ENCODE measurements around the gene CDIP1.

CDIP1 gene

DNA sequence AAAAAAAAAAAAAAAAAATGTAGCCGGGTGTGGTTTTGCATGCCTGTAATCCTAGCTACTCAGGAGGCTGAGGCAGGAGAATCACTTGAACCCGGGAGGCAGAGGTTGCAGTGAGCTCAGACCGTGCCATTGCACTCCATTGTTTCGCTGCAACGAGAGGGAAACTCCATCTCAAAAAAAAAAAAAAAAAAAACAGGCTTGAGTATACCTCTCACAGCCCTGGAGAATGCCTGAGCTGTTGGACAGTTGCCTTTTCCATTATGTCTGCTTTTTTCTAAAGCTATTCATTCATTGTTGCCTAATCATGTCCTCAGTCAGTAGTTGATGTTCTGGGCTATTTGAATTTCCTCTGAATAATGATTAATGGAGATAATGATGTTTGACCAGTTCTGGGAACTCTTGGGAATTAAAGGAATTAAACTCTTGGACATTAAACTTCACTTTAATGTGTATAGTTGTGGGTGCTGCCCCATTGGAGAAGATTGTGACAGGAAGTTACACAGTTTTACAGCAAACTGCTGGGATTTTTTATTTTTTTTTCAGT is 50.5 kb downstream of the CDIP1 start:
- DNase-seq (ENCODE audit: low read depth) = no peak

DNA sequence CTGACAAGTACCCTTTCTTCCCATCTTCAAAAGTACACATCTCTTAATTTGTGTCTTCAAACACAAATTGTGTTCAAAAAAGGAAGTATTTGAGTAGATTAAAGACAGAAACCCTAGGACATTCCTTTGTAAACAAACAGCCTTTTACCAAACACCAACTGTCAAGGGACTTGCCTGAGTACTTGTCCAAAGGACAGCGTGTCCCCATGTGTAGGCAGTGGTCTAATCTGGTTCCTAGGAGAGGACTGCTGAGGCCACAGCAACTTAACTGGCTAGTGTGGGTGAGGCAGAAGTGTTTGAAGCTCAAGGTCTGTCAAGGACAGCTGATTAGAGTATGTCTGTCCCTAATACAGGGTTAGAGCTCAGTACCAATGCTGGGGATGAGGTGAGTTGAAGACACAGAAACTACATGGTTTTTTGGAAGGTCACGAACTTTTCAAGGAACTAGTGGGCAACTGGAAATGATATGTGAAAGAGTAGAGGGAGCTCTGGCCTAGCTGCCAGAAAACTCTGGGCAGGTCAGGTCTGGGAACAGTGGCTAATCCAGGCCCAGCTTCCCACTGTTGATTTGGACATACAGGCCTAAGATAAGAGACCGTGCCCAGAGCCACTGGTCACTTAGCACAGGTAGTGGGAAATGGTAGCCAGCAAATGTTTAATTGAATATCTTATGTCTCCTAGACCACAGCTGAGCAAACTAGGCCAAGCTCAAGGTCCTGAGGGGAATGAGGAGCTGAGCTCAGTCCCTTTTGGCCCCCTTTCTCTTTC is 52.3 kb downstream of the CDIP1 start:
- DNase-seq (ENCODE audit: low read depth) = no peak

DNA sequence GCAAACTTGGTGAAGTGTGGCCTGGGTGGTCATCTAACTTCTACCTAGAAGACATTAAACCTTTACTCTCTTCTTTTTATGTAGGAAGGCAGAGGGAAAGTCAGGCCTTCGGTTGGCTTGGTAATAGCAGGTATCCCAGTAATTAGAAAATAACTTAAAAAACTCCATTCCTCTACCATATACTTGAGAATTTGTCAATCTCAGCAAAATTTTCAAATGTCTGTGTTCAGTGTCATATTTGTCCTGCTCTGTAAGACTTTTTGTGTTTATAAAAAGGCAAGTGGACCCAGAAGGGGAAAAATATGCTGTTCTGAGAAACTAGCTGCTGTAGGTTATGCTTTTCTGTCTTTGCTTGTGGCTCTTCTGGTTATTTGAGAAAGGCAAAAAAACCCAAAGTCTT is 56.6 kb downstream of the CDIP1 start:
- DNase-seq (ENCODE audit: low read depth) = no peak

DNA sequence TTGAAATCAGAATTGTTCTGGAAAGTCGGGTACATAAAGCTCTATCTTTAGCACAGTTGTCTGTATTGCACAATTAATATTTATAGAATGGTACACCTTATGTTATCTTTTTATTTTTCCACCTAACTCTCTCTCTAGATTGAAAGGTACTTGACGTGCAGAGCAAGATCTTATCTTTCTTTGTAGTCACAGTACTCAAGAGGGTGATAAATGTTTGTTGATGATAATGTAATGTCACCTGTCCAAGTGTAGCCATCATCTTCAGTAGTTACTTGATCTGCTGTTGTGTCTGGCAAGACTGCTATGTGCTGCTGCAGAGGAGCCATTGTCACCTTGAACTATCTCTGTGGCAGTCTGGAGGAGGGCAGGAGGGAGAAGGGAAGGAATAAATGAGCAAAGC is 57.0 kb downstream of the CDIP1 start:
- DNase-seq (ENCODE audit: low read depth) = no peak

DNA sequence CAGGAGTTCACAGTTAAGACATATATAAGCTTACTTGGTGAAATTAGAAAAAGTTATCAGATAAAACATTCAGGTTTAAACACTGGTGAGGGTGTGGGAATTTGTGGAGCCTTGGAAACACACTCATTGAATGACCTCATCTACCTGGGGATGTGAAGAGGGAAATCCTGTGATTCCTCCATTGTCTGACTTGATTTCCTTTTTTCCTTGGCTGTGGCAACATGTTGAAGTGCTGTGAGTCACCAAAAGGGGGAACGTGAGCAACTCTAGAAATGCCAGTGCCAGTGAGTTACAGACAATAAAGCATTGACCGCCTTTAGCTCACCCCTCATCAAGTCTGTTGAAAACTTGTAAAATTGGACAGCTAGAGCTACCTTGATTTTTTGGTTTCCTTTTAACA is 60.6 kb downstream of the CDIP1 start:
- no peak for DNase-seq (ENCODE audit: low read depth)

DNA sequence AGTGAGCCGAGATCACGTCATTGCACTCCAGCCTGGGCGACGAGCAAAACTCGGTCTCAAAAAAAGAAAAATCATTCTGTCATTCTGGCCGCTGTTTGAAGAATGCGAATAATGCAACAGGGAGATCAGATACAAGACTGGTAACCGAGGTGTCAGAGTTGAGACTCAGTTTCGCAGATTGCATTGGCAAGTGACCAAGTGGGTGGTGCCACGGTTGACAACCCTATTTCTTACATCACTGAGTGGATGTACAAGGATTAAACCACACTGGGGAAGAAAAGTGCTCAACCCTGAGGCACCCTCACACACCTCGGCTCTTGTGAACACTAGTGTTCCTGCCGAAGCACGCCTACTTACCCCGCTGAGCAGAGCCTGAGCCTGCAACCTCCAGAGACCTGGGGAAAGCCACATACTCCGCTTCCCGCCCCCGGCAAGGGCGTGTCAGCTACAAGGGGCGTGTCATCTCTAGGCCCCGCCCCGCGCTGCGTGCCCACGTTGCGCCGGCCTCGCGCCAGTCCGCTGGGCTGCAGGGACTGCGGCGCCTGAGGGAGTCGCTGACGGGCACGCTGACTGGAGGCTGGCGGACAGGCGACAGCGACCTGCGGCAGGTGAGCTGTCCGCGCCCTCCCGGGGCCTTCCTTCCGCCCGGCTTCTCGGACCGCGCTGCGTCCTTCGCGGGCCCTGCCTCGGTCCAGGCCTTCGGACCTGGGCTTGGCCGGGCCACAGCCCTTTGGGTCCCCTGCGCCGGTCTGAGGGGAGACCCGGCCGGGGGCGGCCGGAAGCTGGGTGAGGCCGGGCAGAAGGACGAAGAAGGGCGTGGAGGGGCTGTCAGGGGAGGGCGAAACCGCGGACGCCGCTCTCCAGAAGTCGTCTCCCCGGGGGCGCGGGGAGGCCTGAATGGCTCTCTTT is 62.4 kb downstream of the CDIP1 start, which contains the start of gene HMOX2:
TSS of gene HMOX2 (plus strand) at position 519 of the 909 bp plus-strand sequence. CDS start 29,127 bp downstream, outside the sequence.
- DNase-seq (ENCODE audit: low read depth) = peak; percentile 86

DNA sequence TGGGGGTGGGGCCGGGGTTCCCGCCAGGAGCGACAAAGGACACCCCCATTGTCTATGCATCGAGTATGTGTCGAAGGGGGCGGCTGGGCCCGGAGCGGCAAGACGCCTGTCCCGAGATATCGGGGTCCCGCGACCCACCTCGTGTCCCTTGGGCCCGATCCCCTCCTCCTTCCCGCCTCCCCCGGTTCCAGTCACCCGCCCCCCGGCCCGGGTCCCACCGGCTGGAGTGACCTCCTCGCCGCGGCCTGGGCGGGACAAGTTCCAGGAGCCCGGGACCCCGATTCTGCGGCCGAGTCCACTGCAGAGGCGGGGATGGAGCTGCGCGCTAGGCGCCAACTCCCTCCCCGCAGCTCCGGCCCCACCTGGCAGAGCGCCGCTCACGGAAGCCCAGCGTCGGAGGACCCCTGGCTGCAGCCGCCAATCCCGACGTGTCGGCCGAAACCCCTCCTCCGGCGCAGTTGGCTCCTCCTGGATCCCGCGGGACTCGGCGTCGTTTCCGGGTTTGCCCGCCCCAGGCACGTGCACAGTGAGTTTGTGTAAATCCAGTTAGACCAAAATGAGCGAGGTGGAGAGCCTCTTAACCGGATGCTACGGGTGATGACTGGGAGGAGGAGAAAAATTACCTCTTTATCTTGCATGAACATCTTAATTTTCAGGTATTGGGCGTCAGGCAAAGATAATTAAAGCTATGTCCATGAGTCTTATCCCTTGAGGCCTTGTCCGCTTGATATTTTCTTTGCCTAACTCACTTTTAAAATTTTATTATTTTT is 64.2 kb downstream of the CDIP1 start, which contains the start of gene NMRAL1:
TSS of gene NMRAL1 (minus strand) at position 434 of the 770 bp plus-strand sequence. CDS start 493 bp downstream, outside the sequence.
- DNase-seq (ENCODE audit: low read depth) = peak; percentile 62

DNA sequence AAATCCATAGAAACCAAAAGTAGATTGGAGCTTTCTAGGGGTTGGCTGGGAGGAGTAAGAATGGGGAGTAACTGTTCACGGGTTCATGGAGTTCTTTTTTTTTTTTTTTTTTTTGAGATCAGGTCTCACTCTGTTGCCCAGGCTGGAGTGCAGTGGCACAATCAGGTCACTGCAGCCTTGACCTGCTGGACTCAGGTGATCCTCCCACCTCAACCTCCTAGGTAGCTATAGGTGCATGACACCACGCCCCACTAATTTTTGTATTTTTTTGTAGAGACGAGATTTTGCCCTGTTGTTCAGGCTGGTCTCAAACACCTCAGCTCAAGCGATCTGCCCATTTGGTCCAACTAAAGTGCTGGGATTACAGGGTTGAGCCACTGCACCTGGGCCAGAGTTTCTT is 65.7 kb downstream of the CDIP1 start:
- DNase-seq (ENCODE audit: low read depth) = no peak

DNA sequence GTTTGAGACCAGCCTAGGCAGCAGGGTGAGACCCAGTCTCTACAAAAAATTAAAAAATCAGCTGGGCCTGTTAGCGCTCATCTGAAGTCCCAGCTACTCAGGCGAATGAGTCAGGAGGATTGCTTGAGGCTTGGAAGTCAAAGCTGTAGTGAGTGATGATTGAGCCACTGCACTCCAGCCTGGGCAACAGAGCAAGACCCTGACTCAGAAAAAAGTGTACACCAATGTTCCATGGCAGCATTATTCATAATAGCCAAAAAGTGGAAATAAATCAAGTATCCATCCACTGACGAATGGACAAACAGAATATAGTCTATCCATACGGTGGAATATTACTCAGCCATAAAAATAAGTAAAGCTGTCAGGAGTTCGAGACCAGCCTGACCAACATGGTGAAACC is 66.7 kb downstream of the CDIP1 start:
- no peak for DNase-seq (ENCODE audit: low read depth)

DNA sequence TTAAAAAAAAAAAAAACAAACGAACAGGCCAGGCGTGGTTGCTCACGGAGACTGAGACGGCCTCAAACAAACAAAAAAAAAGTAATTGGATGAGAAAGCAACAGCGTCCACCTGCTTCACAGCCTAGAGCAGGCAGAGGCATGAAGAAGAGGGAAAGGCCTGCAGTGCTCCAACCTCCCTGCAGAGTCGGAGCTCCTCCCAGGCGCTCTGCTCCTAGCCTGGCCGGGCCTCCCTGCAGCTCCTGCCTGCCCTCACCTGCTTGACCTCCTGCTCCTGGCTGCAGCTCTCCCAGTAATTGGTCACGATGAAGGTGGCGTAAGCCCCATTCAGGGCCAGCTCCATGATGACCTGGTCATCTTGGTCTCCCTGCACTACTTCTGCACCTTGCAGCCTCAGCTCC is 69.6 kb downstream of the CDIP1 start:
- no peak for DNase-seq (ENCODE audit: low read depth)

DNA sequence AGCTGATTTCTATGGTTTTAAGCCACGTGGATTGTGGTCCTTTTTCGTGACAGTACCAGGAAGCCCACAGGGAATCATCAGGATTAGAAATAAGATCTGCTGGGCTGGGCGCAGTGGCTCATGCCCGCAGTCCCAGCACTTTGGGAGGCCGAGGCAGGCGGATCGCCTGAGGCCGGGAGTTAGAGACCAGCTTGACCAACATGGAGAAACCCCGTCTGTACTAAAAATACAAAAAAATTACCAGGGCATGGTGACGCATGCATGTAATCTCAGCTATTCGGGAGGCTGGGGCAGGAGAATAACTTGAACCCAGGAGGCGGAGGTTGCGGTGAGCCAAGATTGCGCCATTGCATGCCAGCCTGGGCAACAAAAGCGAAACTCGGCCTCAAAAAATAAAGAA is 70.7 kb downstream of the CDIP1 start:
- no peak for DNase-seq (ENCODE audit: low read depth)

DNA sequence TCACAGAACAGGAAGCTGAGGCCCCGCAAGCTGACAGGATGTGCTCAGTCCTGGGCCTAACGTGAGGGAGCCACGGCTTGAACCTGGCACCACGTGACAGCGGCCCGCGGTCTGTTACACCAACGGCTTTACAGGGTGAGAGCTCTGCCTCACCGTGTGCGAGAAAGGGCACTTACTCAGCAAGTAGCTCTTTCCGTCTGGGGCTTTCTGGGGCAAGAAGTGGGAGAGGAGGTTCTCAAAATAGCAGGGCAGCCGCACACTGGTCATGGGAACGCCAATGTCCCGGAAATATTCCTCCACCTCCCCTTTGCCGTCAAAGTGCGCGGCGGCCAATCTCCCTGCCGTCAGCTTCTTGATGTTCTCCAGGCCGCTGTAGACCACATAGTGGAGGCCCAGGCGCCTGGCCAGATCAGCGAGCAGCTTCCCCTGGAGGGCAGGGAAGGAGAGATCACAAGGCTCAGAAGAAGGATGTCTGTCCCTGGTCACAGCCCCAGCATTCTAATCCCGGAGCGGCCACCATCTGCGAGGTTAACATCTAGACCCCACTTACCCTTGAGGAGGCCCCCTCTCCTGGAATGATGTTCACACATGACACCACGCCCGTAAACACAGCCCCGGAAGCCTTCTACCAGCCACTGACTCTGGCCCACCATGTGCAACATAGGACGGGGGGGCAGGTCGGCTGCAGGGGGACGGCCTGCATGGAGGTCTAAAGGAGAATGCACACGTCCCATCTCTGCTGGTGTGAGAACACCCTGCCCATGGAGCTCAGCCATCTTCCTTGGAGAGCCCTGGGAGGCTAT is 72.4 kb downstream of the CDIP1 start:
- DNase-seq (ENCODE audit: low read depth) = peak; percentile 39

DNA sequence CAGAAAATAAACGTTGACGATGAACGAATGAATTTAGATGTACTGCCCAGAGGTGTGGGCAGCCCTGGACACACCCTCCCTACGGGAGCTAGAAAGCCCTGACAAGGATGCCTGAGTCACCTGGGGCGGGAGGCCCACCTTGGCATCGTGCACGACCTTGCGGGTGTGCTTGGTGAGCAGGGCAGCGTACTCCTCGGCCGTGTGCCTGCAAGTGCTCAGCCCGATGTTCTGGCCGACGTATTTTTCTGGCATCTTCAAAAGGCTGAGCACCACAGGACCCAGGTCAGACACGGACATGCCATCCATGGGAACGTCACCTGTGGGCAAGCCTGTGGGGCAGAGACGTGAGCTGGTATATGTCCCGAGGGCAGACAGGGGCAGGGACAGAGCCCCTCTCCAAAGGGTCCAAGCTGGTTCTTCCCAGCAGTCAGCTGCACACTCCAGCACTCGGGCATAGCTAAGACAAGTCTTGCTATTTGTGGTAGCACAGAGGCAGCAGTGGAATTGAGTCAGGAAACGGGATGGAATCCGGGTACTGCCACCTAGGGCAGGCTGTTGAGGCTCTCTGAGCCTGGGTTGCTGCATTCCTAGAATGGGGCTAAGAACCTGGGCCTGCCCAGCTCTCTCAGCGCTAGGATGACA is 74.9 kb downstream of the CDIP1 start:
- no peak for DNase-seq (ENCODE audit: low read depth)

DNA sequence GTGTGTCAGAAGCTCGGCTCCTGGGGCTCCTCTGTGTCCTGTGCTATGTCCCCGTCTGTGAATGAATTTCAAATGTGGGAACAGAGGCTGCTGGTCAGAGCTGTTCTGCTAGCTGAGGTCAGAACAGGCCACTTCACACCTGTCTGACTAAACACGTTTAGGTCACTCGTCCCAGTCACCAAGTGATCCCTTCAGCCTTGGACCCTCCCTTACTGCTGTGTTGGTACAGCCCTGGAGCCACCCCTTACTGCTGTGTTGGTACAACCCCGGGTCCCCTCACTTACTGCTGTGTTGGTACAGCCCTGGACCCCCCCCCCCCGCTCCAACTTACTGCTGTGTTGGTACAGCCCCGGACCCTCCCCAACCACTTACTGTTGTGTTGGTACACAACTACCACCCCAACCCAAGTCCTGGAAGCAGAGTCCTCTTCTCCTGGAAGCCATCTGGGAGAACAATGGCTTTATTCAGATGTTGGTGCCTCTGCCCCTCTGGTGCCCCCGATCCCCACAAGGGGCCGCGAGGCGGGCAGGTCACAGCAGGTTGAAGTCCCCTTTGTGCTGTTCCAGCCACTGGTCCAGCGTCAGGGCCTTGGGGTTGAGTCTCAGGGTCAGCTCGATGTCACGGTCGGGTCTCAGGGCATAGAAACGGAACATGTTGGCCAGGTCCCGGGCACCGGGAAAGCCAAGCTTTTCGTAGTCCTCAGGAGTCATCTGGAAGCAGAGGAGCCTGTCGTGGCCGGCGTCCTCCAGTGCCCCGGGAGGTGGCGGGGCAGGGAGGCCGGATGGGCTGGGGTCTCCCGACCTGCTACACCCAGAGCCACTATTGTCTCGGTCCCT is 77.1 kb downstream of the CDIP1 start:
- DNase-seq (ENCODE audit: low read depth) = no peak

DNA sequence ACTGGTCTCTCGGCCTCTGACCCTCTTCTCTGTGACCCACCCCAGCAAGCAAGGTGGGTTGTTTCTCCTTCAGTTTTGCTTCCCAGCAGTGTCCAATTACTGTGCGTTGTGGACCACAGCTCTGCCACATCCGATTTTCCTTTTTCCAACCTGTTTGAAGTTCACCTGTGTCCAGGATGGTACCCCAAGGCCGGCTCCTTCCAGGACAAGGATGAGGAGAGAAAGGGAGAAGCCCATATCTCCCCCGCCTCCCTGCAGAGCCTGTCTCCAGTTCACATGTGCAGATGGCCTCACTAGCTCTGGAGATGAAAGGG is 77.7 kb downstream of the CDIP1 start:
- DNase-seq (ENCODE audit: low read depth) = no peak

Data from stimulated activated CD8-positive, alpha-beta memory T cell treated with anti-CD3 and anti-CD28 coated beads, Interleukin-15, amount 100 ng/mL, for 1 hour (primary cell).